ENCODE measurements around the gene CDK14. TPM values are rescaled to one million over a fixed set of nuclear protein-coding genes. Genes with fewer than 3 reads are reported as not detected.

The CDK14 gene
- total and polyA plus RNA-seq, 2 donors (not counting 3 experiments of a cell fraction or from before 2014, with no cell fraction given): 5.5 to 34.2 TPM

- CTCF ChIA-PET: interaction anchor here (0.9 to 6.5 kb wide), 12 partner anchors 11 to 439 kb away, joined by 3 to 72 read pairs (median 4); no protein-coding TSS in a partner anchor
- no peak for DNase-seq (ENCODE audit: low read depth, low spot score)
- no peaks in the 10 kb centered on the region for H3K27me3 ChIP-seq (ENCODE audit: control insufficient read depth in 2 of 2, insufficient read depth in 2 of 2, low read length in 2 of 2)
- dilution Hi-C loops (cut with MboI; ENCODE audit: extremely low pct_ligation_motif_present, low sequenced_read_pairs) (no loop called here), intact Hi-C loops (cut with micrococcal nuclease) (loop anchor here (1.0 to 10.0 kb wide), 5 partner anchors 17 to 869 kb away; no protein-coding TSS in a partner anchor)
- peak overlapping the region; percentile 80 for H3K27ac ChIP-seq (ENCODE audit: insufficient read depth, low read depth, low read length)
- peak overlapping the region; percentile 75 for H3K4me2 ChIP-seq (ENCODE audit: insufficient read depth, low read length)
- no peaks in the 10 kb centered on the region for H4K20me1 ChIP-seq (replicated peaks; ENCODE audit: control insufficient read depth, extremely low read depth, insufficient read depth, low read length)
- H3K4me1 ChIP-seq (ENCODE audit: control insufficient read depth, extremely low read depth, insufficient read depth, low read length): peaks cover 40% of the 10 kb centered on the region
- no peaks in the 10 kb centered on the region for H3K9me1 ChIP-seq (replicated peaks; ENCODE audit: control insufficient read depth, extremely low read depth, insufficient read depth, low read length)
- no TSS peak for BruUV-seq (replicated peaks)
- peaks cover 34% of the 10 kb centered on the region for H3K79me2 ChIP-seq (ENCODE audit: control insufficient read depth, insufficient read depth, low read length)
- H3K9ac ChIP-seq (replicated peaks; ENCODE audit: extremely low read depth, insufficient read depth, low read length): peak overlapping the region; percentile 92
- POLR2A ChIA-PET: no interaction called here
- H3K4me3 ChIP-seq (replicated peaks in 1 of 3; ENCODE audit: insufficient read depth in 1 of 3, low read depth in 1 of 3, low read length in 3 of 3): peak overlapping the region; percentile 8 to 81 (median 68)
- no peak for FAIRE-seq
- H2AFZ ChIP-seq (ENCODE audit: low read depth, low read length): peak overlapping the region; percentile 94
- no peaks in the 10 kb centered on the region for H3K9me3 ChIP-seq (replicated peaks; ENCODE audit: control insufficient read depth, insufficient read depth, low read length)
- no peak for TF ChIP-seq MYC (IDR thresholded peaks at IDR 0.05; ENCODE audit: low read depth, low read length)
- no peak for TF ChIP-seq MAX (IDR thresholded peaks at IDR 0.05; ENCODE audit: insufficient read depth, insufficient read length)
- TF ChIP-seq JUN (IDR thresholded peaks at IDR 0.05; ENCODE audit: borderline replicate concordance, insufficient read depth, insufficient read length, low read depth): no peak
- TF ChIP-seq FOS (IDR thresholded peaks at IDR 0.05; ENCODE audit: borderline replicate concordance, insufficient read depth, low read length): no peak
- TF ChIP-seq POLR2A (IDR thresholded peaks at IDR 0.05; ENCODE audit: low read depth, low read length): no peak
- no peak for TF ChIP-seq POLR2AphosphoS5 (IDR thresholded peaks at IDR 0.05; ENCODE audit: insufficient read depth, low read depth, low read length)
- TF ChIP-seq GATA2 (IDR thresholded peaks at IDR 0.05; ENCODE audit: insufficient read depth, insufficient read length, low read depth, low read length): no peak
- no peaks in the 10 kb centered on the region for H3K36me3 ChIP-seq (ENCODE audit: control insufficient read depth in 2 of 2, extremely low read depth in 1 of 2, insufficient read depth in 2 of 2, low read length in 2 of 2)
These were observed 750 bp upstream of the CDK14 start for GRCh38 chr7:90595342-90595800.
